Stimulated activated CD4-positive, alpha-beta T cell treated with anti-CD3 and anti-CD28 coated beads, Interleukin-1b, Interleukin-23, amount 100 ng/mL, for 24 hours (primary cell): ENCODE data around the gene INPP5A.
"Not testable (repeated sequence)": the region's sequence is repeated elsewhere in the genome, so short reads cannot be mapped to it uniquely, and the experiment has no call there.

Source experiments
- DNase-seq, 4 experiments: peaks; one replicate each; pipeline ENCODE4 v3.0.0-alpha.2; 2020; ENCODE audit warnings: low read depth in 4 of 4, low spot score in 1 of 4

The INPP5A gene

DNA sequence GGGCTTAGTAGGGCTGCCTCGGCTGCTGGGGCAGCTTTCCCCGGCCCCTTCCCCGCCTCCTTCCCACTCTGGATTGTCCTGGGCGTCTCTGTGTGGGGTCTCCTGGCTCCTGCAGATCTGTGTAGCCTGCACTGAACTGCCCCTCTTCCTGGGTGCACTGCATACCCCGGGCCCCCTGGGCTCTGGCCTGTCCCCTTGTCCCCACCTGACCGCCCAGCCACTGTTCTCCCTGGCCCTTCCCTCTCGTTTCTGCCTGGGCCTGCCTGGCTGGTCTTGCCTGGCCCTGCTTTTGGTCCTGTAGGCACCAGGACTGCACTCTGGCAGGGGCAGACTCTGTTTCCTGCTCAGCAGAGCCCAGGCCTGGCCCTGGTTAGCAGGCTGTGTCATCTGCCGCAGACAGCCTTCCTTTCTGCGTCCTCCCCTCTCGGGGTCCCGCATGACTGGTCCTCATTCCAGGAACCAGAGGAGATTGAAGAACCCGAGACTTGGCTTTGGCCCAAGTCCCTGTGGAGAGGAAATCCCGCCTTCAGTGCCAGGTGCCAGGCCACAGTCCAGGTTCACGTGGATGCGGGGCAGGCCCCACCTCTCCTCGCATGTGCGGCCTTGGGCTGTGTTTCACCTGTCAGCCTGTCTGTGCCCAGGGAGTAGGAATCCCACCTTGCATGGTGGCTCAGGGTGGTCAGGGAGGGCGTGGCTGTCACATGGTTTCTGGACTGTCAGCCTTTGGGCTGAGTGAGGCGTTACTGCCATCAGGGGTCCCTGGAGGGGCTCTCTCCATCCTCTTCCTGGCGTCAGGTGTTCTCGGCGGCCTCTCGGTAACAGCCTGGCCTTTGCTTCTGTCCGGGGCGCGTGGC, 9.2 kb downstream of the INPP5A start:
- DNase-seq = no peak

DNA sequence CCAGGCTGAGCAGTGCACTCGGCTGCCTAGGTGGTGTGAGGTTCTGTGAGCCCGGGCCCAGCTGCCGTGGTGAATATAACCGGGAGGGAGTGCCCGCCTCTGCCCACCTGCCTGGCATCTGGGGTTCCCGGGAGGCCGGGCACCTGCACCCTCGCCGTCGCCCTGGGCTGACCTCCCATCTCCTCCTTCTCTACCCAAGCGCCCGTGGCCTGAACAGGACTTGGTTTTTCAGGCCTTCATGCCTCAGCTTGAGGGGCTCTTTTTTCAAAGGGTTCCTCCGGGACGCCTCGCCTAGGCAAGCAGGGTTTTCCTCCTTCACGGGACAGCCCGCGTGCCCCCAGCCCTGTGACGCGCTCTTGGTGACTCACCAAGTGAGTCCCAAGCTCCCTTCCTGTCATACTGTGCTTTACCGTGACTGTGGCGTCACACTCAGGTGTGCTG, 9.9 kb downstream of the INPP5A start:
- DNase-seq = no peak

DNA sequence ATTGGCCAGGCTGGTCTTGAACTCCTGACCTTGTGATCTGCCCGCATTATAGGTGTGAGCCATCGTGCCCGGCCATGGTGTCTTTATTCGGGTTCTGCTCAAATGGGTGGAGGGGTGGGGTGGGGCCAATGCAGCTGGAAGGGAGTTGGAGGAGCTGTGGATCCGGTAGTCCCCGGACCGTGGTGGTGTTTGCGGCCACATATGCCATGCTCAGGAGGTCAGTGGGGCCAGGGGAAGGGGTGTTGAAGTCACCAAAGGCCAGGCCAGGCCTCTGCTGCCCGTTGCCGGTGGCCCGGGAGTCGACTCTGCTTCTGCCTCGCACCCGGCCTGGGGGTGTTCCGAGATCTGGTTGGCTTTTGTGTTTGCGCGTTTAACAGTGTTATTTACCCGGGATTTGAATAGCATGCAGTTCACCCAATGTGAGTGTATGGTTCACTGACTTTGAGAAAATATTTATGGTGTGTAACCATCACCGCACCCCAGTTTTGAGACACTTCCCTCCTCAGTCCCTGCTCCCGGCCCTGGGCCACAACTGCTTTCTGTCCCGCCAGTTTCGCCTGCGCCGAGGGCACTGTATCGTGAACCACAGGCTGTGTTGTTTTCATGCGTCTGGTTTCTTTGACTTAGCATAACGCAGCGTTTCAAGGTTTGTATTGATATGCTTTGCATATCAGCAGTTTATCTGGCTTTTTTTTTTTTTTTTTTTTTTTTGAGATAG, 10.7 kb downstream of the INPP5A start:
- no peak for DNase-seq

DNA sequence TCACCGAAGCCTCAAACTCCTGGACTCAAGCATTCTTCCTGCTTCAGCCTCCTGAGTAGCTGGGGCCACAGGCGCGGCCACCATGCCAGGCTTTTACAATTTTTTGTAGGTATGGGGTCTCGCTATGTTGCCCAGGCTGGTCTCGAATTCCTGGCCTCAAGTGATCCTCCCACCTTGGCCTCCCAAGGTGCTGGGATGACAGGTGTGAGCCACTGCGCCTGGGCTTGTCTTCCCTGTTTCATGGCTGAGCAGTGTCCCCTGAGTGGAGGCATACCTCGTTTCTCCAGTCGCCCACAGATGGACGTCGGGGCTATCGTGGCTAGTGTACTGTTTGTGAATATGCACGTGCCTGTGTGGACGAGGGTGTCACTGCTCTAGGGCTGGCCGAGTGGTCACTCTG, 11.3 kb downstream of the INPP5A start:
- no peak for DNase-seq

DNA sequence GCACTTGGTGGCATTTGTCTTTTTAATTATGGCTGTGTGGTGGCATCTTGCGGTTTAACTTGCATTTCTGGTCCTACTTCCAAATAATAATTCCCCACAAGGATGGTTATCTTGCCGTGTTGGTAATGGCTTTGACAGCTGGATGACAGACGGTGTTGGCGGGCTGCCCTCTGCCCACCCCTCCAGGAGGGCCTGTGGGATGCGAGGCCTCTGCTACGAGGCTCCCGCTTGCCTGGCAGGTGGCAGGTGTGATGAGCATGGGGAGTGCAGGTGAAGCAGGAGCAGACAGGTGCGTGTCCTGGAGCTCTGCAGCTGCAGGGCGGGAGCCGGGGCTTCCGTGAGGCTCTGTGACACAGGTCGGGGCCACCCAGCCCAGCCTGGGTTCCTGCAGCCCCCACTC, 11.8 kb downstream of the INPP5A start:
- DNase-seq = no peak

DNA sequence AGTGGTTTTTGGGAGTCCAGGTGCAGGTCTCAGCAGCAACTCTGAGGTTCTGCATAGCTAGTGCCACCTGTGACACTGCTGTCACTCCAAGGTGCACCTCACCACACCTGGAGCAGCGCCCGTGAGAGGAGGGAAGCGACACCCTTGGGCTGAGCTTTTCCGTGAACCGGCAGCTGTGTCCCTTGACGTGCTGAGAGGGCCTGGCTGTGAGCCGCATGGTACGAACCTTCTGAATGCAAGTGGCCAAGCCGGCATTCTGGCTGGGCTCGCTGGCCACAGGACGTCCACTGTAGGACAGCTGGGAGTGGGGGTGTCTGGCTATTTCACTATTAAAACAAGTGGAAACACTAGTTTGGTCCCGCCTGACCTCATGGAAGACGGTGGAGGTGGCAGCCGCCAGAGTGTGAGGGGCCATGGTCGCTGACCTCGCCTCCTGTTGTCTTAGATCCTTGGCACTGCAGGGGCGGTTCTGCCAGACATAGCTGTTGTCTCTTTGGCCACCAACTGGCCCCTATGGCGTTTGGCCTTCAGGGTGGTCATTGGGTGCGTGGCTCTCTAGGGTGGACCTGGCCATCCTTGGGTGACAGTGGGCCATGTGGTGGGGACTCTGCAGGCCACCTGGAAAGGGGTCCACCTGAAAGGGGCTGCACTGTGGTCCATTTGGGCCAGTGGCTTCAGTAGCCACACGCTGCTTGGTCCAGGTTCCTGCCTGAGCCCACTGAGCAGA, 12.9 kb downstream of the INPP5A start:
- DNase-seq = no peak

DNA sequence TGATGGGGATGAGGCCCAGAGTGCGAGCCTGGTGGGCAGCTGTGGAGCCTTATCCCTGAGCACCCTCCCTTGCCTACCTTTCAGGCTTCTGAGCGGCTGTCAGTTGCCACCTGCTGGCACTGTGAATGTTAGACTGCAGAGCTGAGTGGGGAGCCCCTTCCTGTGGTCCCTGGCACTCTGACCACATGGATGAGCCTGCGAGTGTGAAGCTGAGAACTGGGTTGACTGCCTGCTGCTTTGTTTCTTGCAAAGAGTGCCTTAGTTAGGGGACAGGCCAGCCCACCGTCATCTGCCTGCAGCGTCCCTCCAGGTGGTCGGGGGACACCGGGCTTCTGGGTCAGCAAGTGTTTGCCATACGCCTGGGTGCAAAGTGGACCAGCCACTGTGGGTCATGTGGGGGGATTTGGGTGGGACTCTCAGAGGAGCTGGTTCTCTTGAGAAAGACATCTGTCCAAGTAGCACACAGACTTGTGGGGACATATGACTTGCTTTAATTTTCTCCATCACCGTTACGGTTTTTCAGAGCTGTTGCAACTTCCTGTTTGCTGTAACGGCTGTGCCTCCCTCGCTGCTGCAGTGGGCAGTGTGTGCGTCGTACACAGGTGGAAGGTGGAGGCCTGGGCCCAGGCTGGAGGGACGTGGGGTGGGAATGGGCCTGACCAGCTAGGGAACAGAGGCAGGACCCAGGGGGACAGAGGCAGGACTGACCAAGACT, 13.7 kb downstream of the INPP5A start:
- no peak for DNase-seq

DNA sequence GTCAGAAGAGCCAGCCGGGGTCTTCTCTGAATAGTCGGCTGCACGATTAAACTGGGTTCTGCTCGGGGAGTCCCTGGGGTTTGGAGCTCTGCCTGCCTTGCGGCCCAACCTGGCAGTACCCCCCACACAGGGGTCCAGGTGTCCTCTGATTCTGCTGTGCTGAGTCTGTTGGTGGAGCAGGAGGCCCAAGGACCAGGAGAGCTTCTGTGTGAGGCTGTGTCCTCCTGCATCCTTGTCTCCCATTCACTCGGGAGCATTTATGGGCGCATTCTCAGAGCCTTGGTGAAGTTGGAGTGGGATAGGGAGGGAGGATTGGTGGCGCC, 14.2 kb downstream of the INPP5A start:
- DNase-seq = no peak

DNA sequence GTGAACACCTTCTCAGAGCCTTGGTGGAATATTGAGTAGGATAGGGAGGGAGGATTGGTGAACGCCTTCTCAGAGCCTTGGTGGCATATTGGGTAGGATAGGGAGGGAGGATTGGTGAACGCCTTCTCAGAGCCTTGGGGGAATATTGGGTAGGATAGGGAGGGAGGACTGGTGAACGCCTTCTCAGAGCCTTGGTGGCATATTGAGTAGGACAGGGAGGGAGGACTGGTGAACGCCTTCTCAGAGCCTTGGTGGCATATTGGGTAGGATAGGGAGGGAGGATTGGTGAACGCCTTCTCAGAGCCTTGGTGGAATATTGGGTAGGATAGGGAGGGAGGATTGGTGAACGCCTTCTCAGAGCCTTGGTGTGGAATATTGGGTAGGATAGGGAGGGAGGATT, 15.0 kb downstream of the INPP5A start:
- not testable (repeated sequence) for DNase-seq

DNA sequence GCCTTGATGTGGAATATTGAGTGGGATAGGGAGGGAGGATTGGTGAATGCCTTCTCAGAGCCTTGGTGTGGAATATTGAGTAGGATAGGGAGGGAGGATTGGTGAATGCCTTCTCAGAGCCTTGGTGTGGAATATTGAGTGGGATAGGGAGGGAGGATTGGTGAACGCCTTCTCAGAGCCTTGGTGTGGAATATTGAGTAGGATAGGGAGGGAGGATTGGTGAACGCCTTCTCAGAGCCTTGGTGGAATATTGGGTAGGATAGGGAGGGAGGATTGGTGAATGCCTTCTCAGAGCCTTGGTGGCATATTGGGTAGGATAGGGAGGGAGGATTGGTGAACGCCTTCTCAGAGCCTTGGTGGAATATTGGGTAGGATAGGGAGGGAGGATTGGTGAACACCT, 16.0 kb downstream of the INPP5A start:
- not testable (repeated sequence) for DNase-seq

DNA sequence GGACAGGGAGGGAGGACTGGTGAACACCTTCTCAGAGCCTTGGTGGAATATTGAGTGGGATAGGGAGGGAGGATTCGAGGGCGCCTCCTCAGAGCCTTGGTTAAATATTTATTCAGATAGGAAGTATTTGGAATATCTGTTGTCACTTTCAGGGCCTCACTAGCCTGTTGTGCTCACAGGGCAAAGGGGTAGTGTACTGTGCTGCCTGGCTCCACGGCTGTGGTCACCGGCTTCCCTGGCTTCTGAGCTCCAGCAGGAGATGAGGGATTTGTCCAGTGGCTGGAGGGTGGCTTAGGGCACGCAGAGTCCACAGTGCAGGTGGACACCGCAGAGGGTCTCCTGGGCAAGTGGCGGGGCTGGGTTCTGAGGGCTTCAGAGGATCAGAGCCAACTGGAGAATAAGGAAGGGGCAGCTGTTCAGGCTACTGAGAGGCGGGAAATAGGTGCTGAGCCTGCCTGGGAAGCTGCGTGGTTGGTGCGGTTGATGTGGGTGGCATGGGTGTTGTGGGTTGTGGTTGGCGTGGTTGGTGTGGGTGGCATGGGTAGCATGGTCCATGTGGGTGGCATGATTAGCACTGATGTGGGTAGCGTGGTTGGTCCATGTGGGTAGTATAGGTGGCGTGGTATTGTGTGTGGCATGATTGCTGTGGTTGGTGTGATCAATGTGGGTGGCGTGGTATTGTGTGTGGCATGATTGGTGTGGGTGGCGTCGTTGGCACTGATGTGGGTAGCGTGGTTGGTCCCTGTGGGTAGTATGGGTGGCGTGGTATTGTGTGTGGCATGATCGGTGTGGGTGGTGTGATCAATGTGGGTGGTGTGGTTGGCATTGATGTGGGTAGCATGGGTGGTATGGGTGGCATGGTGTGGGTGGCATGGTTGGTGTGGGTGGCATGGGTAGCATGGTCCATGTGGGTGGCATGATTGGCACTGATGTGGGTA, 16.7 kb downstream of the INPP5A start:
- DNase-seq = no peak

DNA sequence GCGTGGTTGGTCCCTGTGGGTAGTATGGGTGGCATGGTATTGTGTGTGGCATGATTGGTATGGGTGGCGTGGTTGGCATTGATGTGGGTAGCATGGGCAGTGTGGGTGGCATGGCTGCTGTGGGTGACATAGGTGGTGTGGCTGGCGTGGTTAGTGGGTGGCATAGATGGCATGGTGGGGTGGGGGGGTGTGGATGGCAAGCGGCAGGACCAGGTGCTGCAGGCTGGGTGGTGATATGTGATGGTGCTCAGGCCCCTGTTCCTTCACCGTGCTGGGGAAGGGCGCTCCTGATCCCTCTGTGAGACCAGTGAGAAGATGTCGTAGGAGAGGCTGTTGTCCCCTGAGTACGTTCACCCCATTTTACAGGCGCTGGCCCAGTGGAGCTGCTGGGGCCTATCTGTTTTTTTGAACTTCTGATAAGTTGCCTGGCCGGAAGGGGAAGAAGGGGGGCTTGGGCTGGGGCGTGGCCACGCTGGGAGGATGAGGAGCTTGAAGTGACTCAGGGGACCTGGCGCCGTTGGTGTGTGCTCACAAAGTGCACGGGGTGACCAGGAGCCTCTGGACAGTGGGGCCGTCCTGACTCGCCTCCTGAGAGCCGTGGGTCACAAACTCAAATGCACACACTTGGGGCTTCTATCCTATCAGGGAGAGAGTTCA, 17.5 kb downstream of the INPP5A start:
- no peak for DNase-seq

DNA sequence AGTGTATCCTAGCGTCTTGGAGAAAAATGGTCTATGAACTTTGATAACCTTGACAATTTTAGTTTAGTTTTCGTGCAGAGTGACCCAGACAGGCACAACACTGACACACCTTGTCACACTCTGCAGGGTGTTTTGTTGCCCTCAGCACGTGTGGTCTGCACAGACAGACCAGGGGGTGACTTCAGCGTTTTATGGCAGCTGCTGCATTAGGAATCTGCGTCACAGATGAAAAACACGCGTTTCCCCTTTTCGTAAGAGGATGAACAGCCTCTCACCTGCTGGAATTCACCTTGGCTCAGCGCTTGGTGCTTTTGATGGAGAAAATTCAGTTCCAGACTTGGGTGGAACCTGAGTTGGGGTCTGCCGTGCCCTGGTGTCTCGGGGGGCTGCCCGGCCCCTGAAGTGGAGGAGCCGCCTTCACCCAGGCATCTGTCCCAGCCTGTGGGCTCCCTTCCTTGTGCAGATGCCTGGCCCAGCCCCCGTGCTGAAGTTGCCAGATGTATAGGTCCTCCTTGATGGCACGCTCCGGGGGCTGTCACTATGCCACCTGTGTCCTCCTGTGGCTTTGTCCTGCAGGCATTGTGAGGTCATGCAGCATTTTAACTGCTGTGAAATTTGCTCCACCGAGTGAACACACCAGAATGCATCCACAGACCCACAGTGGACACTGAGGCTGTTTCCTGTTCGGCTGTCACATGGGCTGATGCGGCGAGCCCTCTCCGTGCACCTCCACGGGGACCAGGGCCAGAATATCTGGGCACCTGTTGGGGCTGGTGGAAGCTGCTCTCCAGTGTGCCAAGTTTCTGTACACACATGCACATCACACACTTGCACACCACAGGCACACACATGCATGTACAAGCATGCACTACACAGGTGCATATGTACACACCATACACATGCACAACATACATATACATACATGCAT, 18.3 kb downstream of the INPP5A start:
- no peak for DNase-seq

DNA sequence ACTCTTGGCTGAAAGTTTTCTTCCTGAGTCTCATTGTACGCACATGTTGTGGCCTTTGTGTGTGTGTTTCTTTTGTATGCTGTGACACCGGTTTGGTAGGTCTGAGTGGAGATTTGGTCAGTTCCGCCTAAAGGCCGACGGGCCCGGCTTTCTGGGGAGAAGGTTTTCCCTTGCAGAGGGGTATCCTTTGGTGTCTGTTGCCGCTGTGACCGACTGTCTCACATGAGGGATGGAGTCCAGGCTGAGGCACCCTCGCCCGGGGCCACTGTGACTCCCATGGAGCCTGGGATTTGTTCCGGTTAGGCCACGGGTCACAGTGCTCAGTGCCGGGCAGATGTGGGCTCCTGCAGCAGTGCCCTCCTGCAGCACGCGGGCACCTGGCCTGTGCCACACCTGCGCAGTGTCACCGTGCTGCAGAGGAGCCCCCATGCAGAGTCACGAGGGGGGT, 19.4 kb downstream of the INPP5A start:
- no peak for DNase-seq

DNA sequence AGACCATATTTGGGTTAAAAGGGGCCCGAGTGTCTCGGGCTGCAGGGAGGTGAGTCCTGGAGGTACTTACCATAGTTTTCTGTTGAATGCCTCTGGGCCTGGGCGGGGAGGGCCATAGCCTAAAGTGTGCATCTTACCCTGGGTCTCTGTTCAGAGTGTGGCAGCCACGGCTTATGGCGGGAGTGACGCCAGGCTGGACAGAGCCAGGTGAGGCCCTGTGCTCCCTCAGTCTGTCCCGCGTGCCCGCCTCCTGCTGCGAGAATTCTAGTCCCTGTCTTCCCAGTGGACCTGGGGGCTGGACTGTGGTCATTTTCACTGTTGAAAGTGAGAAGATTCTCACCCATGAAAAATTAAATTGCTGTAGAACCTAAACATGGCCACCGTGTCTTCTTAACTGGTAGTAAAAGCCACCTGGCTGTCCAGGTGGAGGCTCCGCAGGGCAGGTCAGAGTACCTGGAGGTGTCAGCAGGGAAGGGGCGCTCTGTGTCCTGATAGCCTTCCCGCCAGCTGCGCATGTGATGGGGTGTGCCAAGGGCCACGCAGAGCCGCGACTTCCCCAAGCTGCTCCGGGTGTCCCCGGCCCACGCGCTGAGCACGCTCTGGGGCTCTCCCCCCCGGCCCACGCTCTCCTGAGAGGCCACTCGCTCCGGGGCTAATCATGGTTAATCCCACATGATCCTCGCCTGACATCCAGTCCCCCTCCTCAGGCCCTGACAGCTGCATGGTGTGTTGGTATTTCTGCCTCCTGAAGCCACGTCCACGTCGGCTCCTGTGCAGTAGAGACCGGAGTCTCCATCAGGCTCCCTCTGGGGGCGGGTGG, 20.3 kb downstream of the INPP5A start:
- DNase-seq = no peak

DNA sequence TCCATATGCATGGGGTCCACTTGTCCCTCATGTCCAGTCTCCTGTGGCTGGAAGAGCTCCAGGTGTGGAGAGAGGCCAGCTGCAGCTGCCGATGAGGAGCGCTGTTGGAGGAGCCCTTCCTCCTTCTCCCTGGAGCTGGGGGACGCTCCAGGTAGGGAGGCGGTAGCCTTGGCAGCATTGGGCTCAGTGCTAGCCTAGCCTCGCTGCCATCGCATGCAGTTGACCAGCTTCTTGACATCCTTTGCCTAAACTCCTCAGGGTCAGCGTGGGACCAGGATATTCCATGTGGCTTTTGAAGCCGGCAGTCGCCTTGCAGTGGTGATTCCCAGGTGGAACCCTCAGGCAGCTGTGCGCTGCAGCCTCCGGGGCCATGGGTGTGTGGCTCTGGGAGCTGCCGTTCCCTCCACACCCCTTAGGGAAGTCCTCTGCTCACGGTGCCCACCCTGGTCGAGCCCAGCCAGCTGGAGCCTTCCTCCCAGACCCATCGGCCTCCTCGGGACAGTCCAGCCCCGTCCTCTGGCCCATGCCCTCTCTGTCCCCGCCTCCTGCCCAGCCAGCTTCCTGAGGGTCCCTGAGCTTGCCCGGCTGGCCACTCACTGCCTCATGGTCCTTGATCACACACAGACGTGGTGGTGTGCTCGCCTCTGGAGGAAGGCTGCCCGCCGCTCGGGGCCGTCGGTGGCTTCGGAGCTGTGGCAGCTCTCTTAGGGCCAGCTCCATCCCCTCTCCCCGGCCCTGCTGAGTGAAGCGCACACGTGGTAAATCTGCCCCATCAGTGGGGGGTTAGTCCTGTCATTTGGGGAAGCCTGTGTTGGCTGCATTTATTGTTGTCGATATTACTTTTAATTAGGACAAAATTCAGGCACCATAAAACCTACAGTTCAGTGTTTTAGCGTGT, 21.2 kb downstream of the INPP5A start:
- DNase-seq = no peak

DNA sequence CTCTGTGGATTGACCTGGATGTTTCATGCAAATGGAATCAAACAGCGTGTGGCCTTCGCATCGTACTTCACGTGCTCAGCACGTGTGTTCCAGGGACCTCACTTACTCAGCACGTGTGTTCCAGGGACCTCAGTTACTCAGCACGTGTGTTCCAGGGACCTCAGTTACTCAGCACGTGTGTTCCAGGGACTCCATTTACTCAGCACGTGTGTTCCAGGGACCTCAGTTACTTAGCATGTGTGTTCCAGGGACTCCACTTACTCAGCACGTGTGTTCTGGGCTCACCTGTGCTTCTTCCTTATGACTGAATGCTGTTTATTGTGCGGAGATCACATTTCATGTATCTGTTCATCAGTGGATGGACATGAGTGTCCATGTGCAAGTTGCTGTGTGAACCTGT, 22.0 kb downstream of the INPP5A start:
- DNase-seq = no peak
